ENCODE measurements around the gene PIP5KL1. TPM values are rescaled to one million over a fixed set of nuclear protein-coding genes. Genes with fewer than 3 reads are reported as not detected.

The PIP5KL1 gene
- total and polyA plus RNA-seq, 2 donors (not counting 3 experiments of a cell fraction or from before 2014, with no cell fraction given): 1.5 to 2.9 TPM

- Histone ChIP-seq H2AFZ (ENCODE audit: low read depth, low read length) (no peak overlapping the region), H3K9me1 (replicated peaks; ENCODE audit: control insufficient read depth, extremely low read depth, insufficient read depth, low read length) (no peaks in the 10 kb centered on the region), H3K4me1 (ENCODE audit: control insufficient read depth, extremely low read depth, insufficient read depth, low read length) (peaks cover 3% of the 10 kb centered on the region), H3K4me2 (ENCODE audit: insufficient read depth, low read length) (no peak overlapping the region), H3K27me3 (ENCODE audit: control insufficient read depth in 2 of 2, insufficient read depth in 2 of 2, low read length in 2 of 2) (no peaks in the 10 kb centered on the region), H3K36me3 (ENCODE audit: control insufficient read depth in 2 of 2, extremely low read depth in 1 of 2, insufficient read depth in 2 of 2, low read length in 2 of 2) (peaks cover 0 to 5% of the 10 kb centered on the region in 2 experiments), H3K4me3 (replicated peaks in 1 of 3; ENCODE audit: insufficient read depth in 1 of 3, low read depth in 1 of 3, low read length in 3 of 3) (no peak overlapping the region), H3K79me2 (ENCODE audit: control insufficient read depth, insufficient read depth, low read length) (no peaks in the 10 kb centered on the region), H4K20me1 (replicated peaks; ENCODE audit: control insufficient read depth, extremely low read depth, insufficient read depth, low read length) (no peaks in the 10 kb centered on the region), H3K9ac (replicated peaks; ENCODE audit: extremely low read depth, insufficient read depth, low read length) (no peak overlapping the region), H3K9me3 (replicated peaks; ENCODE audit: control insufficient read depth, insufficient read depth, low read length) (no peaks in the 10 kb centered on the region), H3K27ac (ENCODE audit: insufficient read depth, low read depth, low read length) (no peak overlapping the region)
- TF ChIP-seq GATA2 (IDR thresholded peaks at IDR 0.05; ENCODE audit: insufficient read depth, insufficient read length, low read depth, low read length) (no peak), FOS (IDR thresholded peaks at IDR 0.05; ENCODE audit: borderline replicate concordance, insufficient read depth, low read length) (no peak), MYC (IDR thresholded peaks at IDR 0.05; ENCODE audit: low read depth, low read length) (no peak)
- FAIRE-seq: no peak
- ChIA-PET CTCF (interaction anchor here (0.6 to 6.5 kb wide), 54 partner anchors 9 to 303 kb away, joined by 3 to 203 read pairs (median 5); partner anchors contain the start of genes EEIG1, NAIF1, PIP5KL1 and SLC25A25), POLR2A (no interaction called here)
- no peak for DNase-seq (ENCODE audit: low read depth, low spot score)
- no TSS peak for BruUV-seq (replicated peaks)
- intact Hi-C loops (cut with micrococcal nuclease) (loop anchor here (1.0 to 2.0 kb wide), 6 partner anchors 38 to 174 kb away; partner anchors contain the start of gene EEIG1), dilution Hi-C loops (cut with MboI; ENCODE audit: extremely low pct_ligation_motif_present, low sequenced_read_pairs) (no loop called here)
Observed at GRCh38 chr9:127943011-127943662, 12.6 kb upstream of the PIP5KL1 start.

DNA sequence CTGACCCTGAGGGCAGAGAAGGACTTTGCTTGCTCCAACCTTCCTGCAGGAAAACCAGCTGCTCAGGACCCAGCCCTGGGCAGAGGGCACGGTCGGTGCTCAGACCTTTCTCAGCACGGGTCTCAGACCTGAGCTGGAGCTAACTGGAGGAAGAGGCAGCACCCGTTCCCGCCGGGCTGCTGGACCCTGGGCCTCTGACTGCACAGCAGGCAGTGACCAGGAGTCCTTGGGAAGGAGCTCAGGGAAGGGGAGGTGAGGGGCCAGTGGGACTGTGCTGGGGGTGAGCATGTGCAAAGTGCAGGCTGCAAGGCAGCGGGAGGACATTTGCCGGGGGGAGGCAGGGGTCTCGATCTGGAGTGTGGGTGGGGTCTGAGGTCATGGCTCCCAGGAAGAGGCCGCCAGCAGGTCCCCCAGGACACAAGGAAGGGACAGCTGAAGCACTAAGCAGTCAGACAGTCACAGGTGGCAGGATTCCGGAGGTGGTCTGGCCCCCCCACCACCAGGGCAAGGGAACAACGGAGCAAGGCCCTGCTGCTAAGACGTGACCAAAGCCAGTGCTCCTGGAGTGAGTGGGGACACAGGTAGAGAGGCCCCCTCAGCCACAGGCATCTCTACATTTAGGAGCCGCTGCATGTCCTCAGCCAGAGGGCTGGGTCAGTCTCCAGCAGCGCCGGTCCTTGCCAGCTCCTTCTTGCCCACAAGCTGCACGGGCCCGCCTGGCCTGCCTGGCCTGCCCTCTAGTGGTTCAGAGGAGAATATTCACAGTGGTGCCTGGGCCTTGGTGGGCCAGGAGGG lies 11.8 kb upstream of the PIP5KL1 start:
- Histone ChIP-seq H2AFZ (ENCODE audit: low read depth, low read length) (no peak overlapping the region), H3K4me2 (ENCODE audit: insufficient read depth, low read length) (no peak overlapping the region), H3K79me2 (ENCODE audit: control insufficient read depth, insufficient read depth, low read length) (peaks cover 1% of the 10 kb centered on the region), H3K27me3 (ENCODE audit: control insufficient read depth in 2 of 2, insufficient read depth in 2 of 2, low read length in 2 of 2) (no peaks in the 10 kb centered on the region), H3K4me1 (ENCODE audit: control insufficient read depth, extremely low read depth, insufficient read depth, low read length) (peaks cover 6% of the 10 kb centered on the region), H3K4me3 (replicated peaks in 1 of 3; ENCODE audit: insufficient read depth in 1 of 3, low read depth in 1 of 3, low read length in 3 of 3) (no peak overlapping the region), H4K20me1 (replicated peaks; ENCODE audit: control insufficient read depth, extremely low read depth, insufficient read depth, low read length) (no peaks in the 10 kb centered on the region), H3K9me3 (replicated peaks; ENCODE audit: control insufficient read depth, insufficient read depth, low read length) (no peaks in the 10 kb centered on the region), H3K9ac (replicated peaks; ENCODE audit: extremely low read depth, insufficient read depth, low read length) (no peak overlapping the region), H3K36me3 (ENCODE audit: control insufficient read depth in 2 of 2, extremely low read depth in 1 of 2, insufficient read depth in 2 of 2, low read length in 2 of 2) (peaks cover 0 to 5% of the 10 kb centered on the region in 2 experiments), H3K27ac (ENCODE audit: insufficient read depth, low read depth, low read length) (no peak overlapping the region), H3K9me1 (replicated peaks; ENCODE audit: control insufficient read depth, extremely low read depth, insufficient read depth, low read length) (no peaks in the 10 kb centered on the region)
- intact Hi-C loops (cut with micrococcal nuclease): loop anchor here (1.0 to 2.0 kb wide), 6 partner anchors 38 to 175 kb away; partner anchors contain the start of gene EEIG1
- TF ChIP-seq POLR2A (IDR thresholded peaks at IDR 0.05; ENCODE audit: low read depth, low read length): no peak
- TF ChIP-seq, protein P1, sequence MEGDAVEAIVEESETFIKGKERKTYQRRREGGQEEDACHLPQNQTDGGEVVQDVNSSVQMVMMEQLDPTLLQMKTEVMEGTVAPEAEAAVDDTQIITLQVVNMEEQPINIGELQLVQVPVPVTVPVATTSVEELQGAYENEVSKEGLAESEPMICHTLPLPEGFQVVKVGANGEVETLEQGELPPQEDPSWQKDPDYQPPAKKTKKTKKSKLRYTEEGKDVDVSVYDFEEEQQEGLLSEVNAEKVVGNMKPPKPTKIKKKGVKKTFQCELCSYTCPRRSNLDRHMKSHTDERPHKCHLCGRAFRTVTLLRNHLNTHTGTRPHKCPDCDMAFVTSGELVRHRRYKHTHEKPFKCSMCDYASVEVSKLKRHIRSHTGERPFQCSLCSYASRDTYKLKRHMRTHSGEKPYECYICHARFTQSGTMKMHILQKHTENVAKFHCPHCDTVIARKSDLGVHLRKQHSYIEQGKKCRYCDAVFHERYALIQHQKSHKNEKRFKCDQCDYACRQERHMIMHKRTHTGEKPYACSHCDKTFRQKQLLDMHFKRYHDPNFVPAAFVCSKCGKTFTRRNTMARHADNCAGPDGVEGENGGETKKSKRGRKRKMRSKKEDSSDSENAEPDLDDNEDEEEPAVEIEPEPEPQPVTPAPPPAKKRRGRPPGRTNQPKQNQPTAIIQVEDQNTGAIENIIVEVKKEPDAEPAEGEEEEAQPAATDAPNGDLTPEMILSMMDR (IDR thresholded peaks at IDR 0.05; ENCODE audit: extremely low read depth in 1 of 2, insufficient read depth in 1 of 2, low read depth in 1 of 2, low read length in 2 of 2): peak; percentile 88
- peak; percentile 64 for FAIRE-seq
- no TSS peak for BruUV-seq (replicated peaks)
- ChIA-PET CTCF (interaction anchor here (0.6 to 6.5 kb wide), 37 partner anchors 9 to 311 kb away, joined by 3 to 203 read pairs (median 6); partner anchors contain the start of genes EEIG1, NAIF1, PIP5KL1 and SLC25A25), POLR2A (interaction anchor here (0.7 kb wide), 1 partner anchor 10 kb away, joined by 3 read pairs; no protein-coding TSS in a partner anchor)
- dilution Hi-C loops (cut with MboI; ENCODE audit: extremely low pct_ligation_motif_present, low sequenced_read_pairs): no loop called here
- DNase-seq (ENCODE audit: low read depth, low spot score): peak; percentile 58

Data from endothelial cell of umbilical vein (primary cell).